H9 (cell line): Measurements from ENCODE around the gene CLIP3. TPM values are rescaled to one million over a fixed set of nuclear protein-coding genes. Genes with fewer than 3 reads are reported as not detected.

Experiments used
- DNase-seq: peaks from one replicate; pipeline ENCODE4 v3.0.0-alpha.2; 2017
- H2AFZ ChIP-seq: one replicate; pipeline ENCODE4 v1.6.1; 2013; ENCODE audit warnings: mild to moderate bottlenecking, low read length, control low read depth, moderate library complexity
- H2AK5ac ChIP-seq: 2 replicates; pipeline ENCODE4 v1.6.1; 2013; ENCODE audit warnings: low read length, control low read depth, mixed read lengths; ENCODE audit not compliant: insufficient read length
- H2BK120ac ChIP-seq: one replicate; pipeline ENCODE4 v1.6.1; 2013; ENCODE audit warnings: low read depth, mild to moderate bottlenecking, low read length, control low read depth, inconsistent platforms; ENCODE audit not compliant: poor library complexity, severe bottlenecking
- H2BK12ac ChIP-seq: 2 replicates; pipeline ENCODE4 v1.6.1; 2013; ENCODE audit warnings: low read length, control low read depth, mixed read lengths, low read depth; ENCODE audit not compliant: insufficient read length
- H2BK15ac ChIP-seq: 2 replicates; pipeline ENCODE4 v1.6.1; 2013; ENCODE audit warnings: low read depth, low read length, control low read depth
- H2BK20ac ChIP-seq: one replicate; pipeline ENCODE4 v1.6.1; 2013; ENCODE audit warnings: low read depth, mild to moderate bottlenecking, low read length, control low read depth, inconsistent platforms; ENCODE audit not compliant: poor library complexity, severe bottlenecking
- H2BK5ac ChIP-seq: 2 replicates; pipeline ENCODE4 v1.6.1; 2013; ENCODE audit warnings: low read length, control low read depth, mixed read lengths; ENCODE audit not compliant: insufficient read length
- H3K14ac ChIP-seq: 2 replicates; pipeline ENCODE4 v1.6.1; 2013; ENCODE audit warnings: low read length, control low read depth; ENCODE audit not compliant: insufficient read depth
- H3K18ac ChIP-seq: 2 replicates; pipeline ENCODE4 v1.6.1; 2013; ENCODE audit warnings: low read depth, mild to moderate bottlenecking, mixed read lengths, low read length, control low read depth; ENCODE audit not compliant: insufficient read length
- H3K23ac ChIP-seq: 2 replicates; pipeline ENCODE4 v1.6.1; 2013; ENCODE audit warnings: low read length, control low read depth, mixed read lengths, low read depth; ENCODE audit not compliant: insufficient read length
- H3K23me2 ChIP-seq: 2 replicates; pipeline ENCODE4 v1.6.1; 2013; ENCODE audit warnings: low read depth, mild to moderate bottlenecking, mixed read lengths, low read length, control low read depth; ENCODE audit not compliant: insufficient read length, poor library complexity, severe bottlenecking
- H3K27ac ChIP-seq: 2 replicates; pipeline ENCODE4 v1.5.1; 2013; ENCODE audit warnings: low read length, control low read depth, mixed read lengths, low read depth; ENCODE audit not compliant: insufficient read length
- H3K27me3 ChIP-seq: 2 replicates; pipeline ENCODE4 v1.6.1; 2013; ENCODE audit warnings: low read length, control low read depth, inconsistent platforms; ENCODE audit not compliant: insufficient read depth
- H3K4ac ChIP-seq: 2 replicates; pipeline ENCODE4 v1.6.1; 2013; ENCODE audit warnings: low read depth, mild to moderate bottlenecking, control low read depth, inconsistent platforms, low read length, moderate library complexity
- H3K4me1 ChIP-seq: 2 replicates; pipeline ENCODE4 v1.6.1; 2013; ENCODE audit warnings: low read length, control low read depth, inconsistent platforms; ENCODE audit not compliant: insufficient read depth
- H3K4me2 ChIP-seq: 2 replicates; pipeline ENCODE4 v1.6.1; 2013; ENCODE audit warnings: low read length, control low read depth, mixed read lengths; ENCODE audit not compliant: insufficient read length, insufficient read depth
- H3K56ac ChIP-seq: 2 replicates; pipeline ENCODE4 v1.6.1; 2013; ENCODE audit warnings: low read depth, mild to moderate bottlenecking, mixed read lengths, low read length, control low read depth; ENCODE audit not compliant: insufficient read length
- H3K79me1 ChIP-seq: 2 replicates; pipeline ENCODE4 v1.6.1; 2013; ENCODE audit warnings: low read depth, mild to moderate bottlenecking, moderate library complexity, low read length, control low read depth, inconsistent platforms; ENCODE audit not compliant: insufficient read depth, poor library complexity, severe bottlenecking
- H3K79me2 ChIP-seq: 2 replicates; pipeline ENCODE4 v1.6.1; 2013; ENCODE audit warnings: low read length, control low read depth, inconsistent platforms; ENCODE audit not compliant: insufficient read depth
- H3K9ac ChIP-seq: 2 replicates; pipeline ENCODE4 v1.6.1; 2013; ENCODE audit warnings: low read length, control low read depth, mixed read lengths; ENCODE audit not compliant: insufficient read length; ENCODE audit errors: extremely low read depth
- H3K9me3 ChIP-seq: one replicate; pipeline ENCODE4 v1.6.1; 2013; ENCODE audit warnings: low read depth, low read length, inconsistent platforms; ENCODE audit not compliant: control insufficient read depth
- H3T11ph ChIP-seq: one replicate; pipeline ENCODE4 v1.6.1; 2013; ENCODE audit warnings: mild to moderate bottlenecking, low read length, control low read depth, inconsistent platforms
- H4K20me1 ChIP-seq: one replicate; pipeline ENCODE4 v1.6.1; 2013; ENCODE audit not compliant: control insufficient read depth, insufficient read length, insufficient read depth
- H4K5ac ChIP-seq: 2 replicates; pipeline ENCODE4 v1.6.1; 2013; ENCODE audit warnings: low read depth, mild to moderate bottlenecking, mixed read lengths, low read length, control low read depth; ENCODE audit not compliant: insufficient read length
- H4K8ac ChIP-seq: replicated peaks from 2 replicates; pipeline ENCODE4 v1.6.1; 2013; ENCODE audit warnings: low read length, control low read depth, mixed read lengths, low read depth; ENCODE audit not compliant: insufficient read length
- H4K91ac ChIP-seq: 2 replicates; pipeline ENCODE4 v1.6.1; 2013; ENCODE audit warnings: low read depth, mild to moderate bottlenecking, moderate library complexity, mixed read lengths, low read length, control low read depth; ENCODE audit not compliant: insufficient read length
- H3K27ac Mint-ChIP-seq, 3 experiments: 2 replicates in 2 of 3; 3 replicates in 1 of 3; pipeline ENCODE4 v1.8.0; 2020 to 2021; ENCODE audit warnings: mixed read lengths in 3 of 3, mild to moderate bottlenecking in 1 of 3, moderate library complexity in 1 of 3
- H3K27me3 Mint-ChIP-seq: 2 replicates; pipeline ENCODE4 v1.8.0; 2021; ENCODE audit warnings: low read depth, mild to moderate bottlenecking, moderate library complexity, mixed read lengths
- H3K36me3 Mint-ChIP-seq, 3 experiments: 2 replicates in 2 of 3; 3 replicates in 1 of 3; pipeline ENCODE4 v1.8.0; 2020 to 2021; ENCODE audit warnings: low read depth in 3 of 3, mixed read lengths in 3 of 3; ENCODE audit not compliant: insufficient read depth in 1 of 3
- H3K4me1 Mint-ChIP-seq, 2 experiments: 2 replicates each; pipeline ENCODE4 v1.8.0; 2020; ENCODE audit warnings: mixed read lengths in 2 of 2
- H3K4me3 Mint-ChIP-seq, 2 experiments: 2 replicates in 1 of 2; 3 replicates in 1 of 2; pipeline ENCODE4 v1.8.0; 2020 to 2021; ENCODE audit warnings: mild to moderate bottlenecking in 2 of 2, mixed read lengths in 2 of 2, moderate library complexity in 1 of 2
- H3K9me3 Mint-ChIP-seq, 2 experiments: 2 replicates in 1 of 2; 3 replicates in 1 of 2; pipeline ENCODE4 v1.8.0; 2020; ENCODE audit warnings: mild to moderate bottlenecking in 2 of 2, mixed read lengths in 2 of 2, moderate library complexity in 1 of 2
- WGBS: extraction: QIAGEN DNeasy Blood & Tissue Kit; methylation state at CpG from one replicate; pipeline ENCODE4 v1.1.7; 2013; ENCODE audit warnings: missing lambda C conversion rate, low lambda C conversion rate, mixed read lengths; ENCODE audit not compliant: insufficient read length; ENCODE audit errors: extremely low coverage; 5-methylcytosine and 5-hydroxymethylcytosine counted together
- total RNA-seq: library from RNA; stranded (reverse); gene quantifications from 2 replicates; pipeline ENCODE4 v1.2.1, GENCODE V29; 2021
- TF ChIP-seq, protein P1 (sequence below): fragments of 200-600 bp; sonication (generic); conservative IDR thresholded peaks from 3 replicates; pipeline ENCODE4 v1.8.0; 2021; ENCODE audit warnings: antibody characterized with exemption, mild to moderate bottlenecking

CLIP3 gene
- total RNA-seq, 1 experiment from 2014 or later: 19.7 TPM

GRCh38 chr19:36026091-36026876 lies 6.4 kb downstream of the CLIP3 start:
- H3K27ac ChIP-seq: no peak overlapping the region
- no peak overlapping the region for H3K4me2 ChIP-seq
- Mint-ChIP-seq H3K9me3 (no peaks in the 10 kb centered on the region; a peak in 1 of 5 replicates), H3K27me3 (no peaks in the 10 kb centered on the region; the same call in 1 of the 2 replicates), H3K4me3 (no peak overlapping the region), H3K4me1 (no peaks in the 10 kb centered on the region), H3K27ac (0 out of 7 replicates have a peak overlapping the region, but pooled peaks of 1 of the 3 experiments have one; percentile 49), H3K36me3 (peaks cover 11 to 46% (median 39%) of the 10 kb centered on the region in 3 experiments)
- no peak overlapping the region for H2AFZ ChIP-seq
- no peak overlapping the region for H3K4ac ChIP-seq
- H3K18ac ChIP-seq: no peak overlapping the region
- H2BK5ac ChIP-seq: no peak overlapping the region
- no peak overlapping the region for H2BK120ac ChIP-seq
- no peak overlapping the region for H4K91ac ChIP-seq
- no peak overlapping the region for H2BK20ac ChIP-seq
- H3K23ac ChIP-seq: no peak overlapping the region
- no peaks in the 10 kb centered on the region for H3K27me3 ChIP-seq
- no peaks in the 10 kb centered on the region for H3K23me2 ChIP-seq
- no peak overlapping the region for H3K56ac ChIP-seq
- no peaks in the 10 kb centered on the region for H3K79me2 ChIP-seq
- no peaks in the 10 kb centered on the region for H4K20me1 ChIP-seq
- no peak overlapping the region for H2BK15ac ChIP-seq
- H3K4me1 ChIP-seq: no peaks in the 10 kb centered on the region
- H4K8ac ChIP-seq: no peak overlapping the region
- H2BK12ac ChIP-seq: no peak overlapping the region
- TF ChIP-seq, protein P1, sequence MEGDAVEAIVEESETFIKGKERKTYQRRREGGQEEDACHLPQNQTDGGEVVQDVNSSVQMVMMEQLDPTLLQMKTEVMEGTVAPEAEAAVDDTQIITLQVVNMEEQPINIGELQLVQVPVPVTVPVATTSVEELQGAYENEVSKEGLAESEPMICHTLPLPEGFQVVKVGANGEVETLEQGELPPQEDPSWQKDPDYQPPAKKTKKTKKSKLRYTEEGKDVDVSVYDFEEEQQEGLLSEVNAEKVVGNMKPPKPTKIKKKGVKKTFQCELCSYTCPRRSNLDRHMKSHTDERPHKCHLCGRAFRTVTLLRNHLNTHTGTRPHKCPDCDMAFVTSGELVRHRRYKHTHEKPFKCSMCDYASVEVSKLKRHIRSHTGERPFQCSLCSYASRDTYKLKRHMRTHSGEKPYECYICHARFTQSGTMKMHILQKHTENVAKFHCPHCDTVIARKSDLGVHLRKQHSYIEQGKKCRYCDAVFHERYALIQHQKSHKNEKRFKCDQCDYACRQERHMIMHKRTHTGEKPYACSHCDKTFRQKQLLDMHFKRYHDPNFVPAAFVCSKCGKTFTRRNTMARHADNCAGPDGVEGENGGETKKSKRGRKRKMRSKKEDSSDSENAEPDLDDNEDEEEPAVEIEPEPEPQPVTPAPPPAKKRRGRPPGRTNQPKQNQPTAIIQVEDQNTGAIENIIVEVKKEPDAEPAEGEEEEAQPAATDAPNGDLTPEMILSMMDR: no peak
- H3K9ac ChIP-seq: no peak overlapping the region
- H3K9me3 ChIP-seq: no peaks in the 10 kb centered on the region
- no peak for DNase-seq
- no peaks in the 10 kb centered on the region for H3K79me1 ChIP-seq
- no CpG with 5 or more reads among the region's 49 CpGs for WGBS
- no peak overlapping the region for H3T11ph ChIP-seq
- no peak overlapping the region for H2AK5ac ChIP-seq
- H3K14ac ChIP-seq: no peak overlapping the region
- H4K5ac ChIP-seq: no peak overlapping the region
